GM18517 (cell line): ENCODE data around the gene TIA1.
"Not testable (repeated sequence)": the region's sequence is repeated elsewhere in the genome, so short reads cannot be mapped to it uniquely, and the experiment has no call there.

Source experiments
- ATAC-seq: cut with Tn5 transposase; IDR thresholded peaks from one replicate; pipeline ENCODE4 v1.9.1; 2021; ENCODE audit warnings: mild to moderate bottlenecking, moderate library complexity; ENCODE audit not compliant: unreplicated experiment

The TIA1 gene

GRCh38 chr2:70248181-70248847, at the start of gene TIA1:
TSS of gene TIA1 (minus strand) at chr2:70248628. CDS start at chr2:70248430, 198 bp downstream.
- ATAC-seq = peak; percentile 95

GRCh38 chr2:70297828-70298227, 49.4 kb upstream of the TIA1 start:
- ATAC-seq = not testable (repeated sequence)

GRCh38 chr2:70283500-70284191, 35.2 kb upstream of the TIA1 start:
- ATAC-seq = no peak

- ATAC-seq = no peak
Measured at GRCh38 chr2:70282439-70282838, 34.0 kb upstream of the TIA1 start.

DNA sequence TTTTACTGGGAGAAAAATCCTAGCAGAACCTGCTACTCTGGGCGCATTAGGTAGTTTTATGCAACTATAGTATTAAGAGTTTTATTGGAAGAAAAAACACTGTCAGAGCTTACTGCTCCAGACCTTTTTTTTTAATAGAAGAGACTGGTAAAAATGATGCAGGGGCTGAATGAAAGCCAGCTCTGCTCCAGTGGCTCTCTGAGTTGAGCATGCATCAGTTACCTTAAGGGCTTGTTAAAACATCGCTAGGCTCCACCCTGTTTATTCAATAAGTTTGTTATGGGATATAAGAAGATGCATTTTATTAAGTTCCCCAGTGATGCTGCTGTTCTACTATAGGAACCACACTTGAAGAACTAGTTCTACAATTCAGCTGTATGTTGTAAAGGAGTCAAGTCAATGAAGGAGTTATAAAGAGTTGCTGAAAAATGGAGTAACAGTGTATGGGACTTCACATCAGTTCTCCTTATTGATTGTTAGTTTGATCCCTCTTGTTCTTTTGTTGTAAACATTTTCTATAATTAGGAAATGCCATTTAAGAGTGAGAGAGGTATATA, 31.9 kb upstream of the TIA1 start:
- no peak for ATAC-seq

DNA sequence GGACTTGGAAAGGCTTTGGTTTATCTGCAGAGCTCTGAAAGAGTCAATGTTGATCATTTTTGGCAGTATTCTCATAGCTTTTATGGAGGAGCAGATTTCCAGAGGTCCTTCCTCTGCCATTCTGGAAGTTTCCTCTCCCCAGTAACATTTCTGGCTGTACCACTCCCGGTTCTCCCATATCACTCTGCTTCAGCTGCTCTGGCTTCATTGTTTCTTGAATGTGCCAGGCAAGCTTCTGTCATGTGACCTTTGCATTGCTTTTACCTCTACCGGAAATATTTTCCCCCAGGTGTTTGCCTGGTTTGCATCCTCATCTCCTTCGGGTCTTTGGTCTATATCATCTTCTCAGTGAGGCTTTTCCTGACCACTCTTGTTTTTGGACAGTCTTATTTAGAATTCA, 21.9 kb upstream of the TIA1 start:
- no peak for ATAC-seq

- not testable (repeated sequence) for ATAC-seq
Measured at GRCh38 chr2:70269422-70270302, 21.2 kb upstream of the TIA1 start.

- ATAC-seq = not testable (repeated sequence)
Measured at GRCh38 chr2:70266925-70267324, 18.5 kb upstream of the TIA1 start.

DNA sequence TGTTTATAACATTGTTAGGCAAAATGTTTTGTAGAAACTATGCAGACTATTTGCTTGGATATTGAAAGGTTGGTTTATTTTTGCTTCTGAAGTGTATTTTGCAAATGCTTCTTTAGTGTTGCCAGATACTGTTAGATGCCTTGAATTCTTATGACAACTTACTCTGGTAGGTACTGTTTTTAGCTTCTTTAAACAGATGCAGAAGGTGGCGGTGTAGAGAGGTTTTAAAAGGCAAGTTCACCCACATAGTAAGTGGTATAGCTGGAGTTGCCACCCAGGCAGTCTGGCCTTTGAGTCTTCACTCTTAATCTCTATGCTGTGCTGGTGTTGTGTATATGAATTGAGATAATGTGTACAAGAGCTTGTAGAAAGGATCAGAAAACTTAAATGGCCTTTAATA, 13.1 kb upstream of the TIA1 start:
- no peak for ATAC-seq

- ATAC-seq = peak; percentile 7
Measured at GRCh38 chr2:70258532-70258875, 10.1 kb upstream of the TIA1 start.

DNA sequence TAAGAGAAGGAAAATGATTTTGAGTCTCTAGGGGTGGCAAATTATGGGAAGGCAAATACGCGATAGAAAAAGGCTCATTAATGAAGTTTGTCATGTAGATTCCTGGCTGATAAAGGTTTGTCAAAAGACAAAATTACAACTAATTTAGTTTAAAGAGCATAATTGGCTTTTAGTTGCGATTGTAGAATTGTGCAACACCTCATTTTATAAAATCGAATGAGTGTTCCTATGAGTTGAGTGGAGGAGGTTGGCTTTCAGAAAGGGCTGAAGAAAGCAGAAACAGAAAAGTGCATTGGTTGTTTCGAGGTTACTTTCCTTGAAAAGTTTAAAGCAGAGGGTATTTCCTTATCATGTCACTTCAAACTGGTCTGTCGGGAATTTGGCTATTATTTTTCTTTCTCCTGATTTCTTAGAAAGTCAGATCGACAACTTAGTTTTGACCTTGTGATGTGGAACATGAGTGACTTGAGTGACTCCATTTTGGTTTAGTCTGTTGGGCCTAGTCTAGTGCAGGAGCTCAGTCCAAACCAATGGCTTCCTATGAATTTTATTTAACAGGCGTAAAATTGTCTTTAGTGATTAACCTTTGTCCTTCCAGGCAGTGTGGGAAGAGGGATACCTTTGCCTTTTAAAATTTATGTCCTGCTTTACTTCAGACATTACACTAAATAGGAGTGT, 7.3 kb upstream of the TIA1 start:
- ATAC-seq = no peak

DNA sequence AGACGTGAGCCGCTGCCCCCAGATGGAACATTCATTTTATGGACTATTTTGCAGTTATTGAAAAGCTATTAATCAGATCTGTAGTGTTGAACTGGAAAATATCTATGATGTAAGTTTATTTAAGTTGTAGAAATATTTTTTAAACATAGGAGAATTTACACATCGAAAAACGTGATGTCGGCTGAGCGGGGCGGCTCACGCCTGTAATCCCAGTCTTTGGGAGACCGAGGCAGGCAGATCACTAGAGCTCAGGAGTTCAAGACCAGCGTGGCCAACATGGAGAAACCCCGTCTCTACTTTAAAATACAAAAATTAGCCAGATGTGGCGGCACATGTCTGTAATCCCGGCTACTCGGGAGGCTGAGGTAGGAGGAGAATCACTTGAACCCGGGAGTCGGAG, 2.0 kb upstream of the TIA1 start:
- ATAC-seq = no peak

GRCh38 chr2:70247364-70248180, 856 bp downstream of the TIA1 start:
- ATAC-seq = no peak

DNA sequence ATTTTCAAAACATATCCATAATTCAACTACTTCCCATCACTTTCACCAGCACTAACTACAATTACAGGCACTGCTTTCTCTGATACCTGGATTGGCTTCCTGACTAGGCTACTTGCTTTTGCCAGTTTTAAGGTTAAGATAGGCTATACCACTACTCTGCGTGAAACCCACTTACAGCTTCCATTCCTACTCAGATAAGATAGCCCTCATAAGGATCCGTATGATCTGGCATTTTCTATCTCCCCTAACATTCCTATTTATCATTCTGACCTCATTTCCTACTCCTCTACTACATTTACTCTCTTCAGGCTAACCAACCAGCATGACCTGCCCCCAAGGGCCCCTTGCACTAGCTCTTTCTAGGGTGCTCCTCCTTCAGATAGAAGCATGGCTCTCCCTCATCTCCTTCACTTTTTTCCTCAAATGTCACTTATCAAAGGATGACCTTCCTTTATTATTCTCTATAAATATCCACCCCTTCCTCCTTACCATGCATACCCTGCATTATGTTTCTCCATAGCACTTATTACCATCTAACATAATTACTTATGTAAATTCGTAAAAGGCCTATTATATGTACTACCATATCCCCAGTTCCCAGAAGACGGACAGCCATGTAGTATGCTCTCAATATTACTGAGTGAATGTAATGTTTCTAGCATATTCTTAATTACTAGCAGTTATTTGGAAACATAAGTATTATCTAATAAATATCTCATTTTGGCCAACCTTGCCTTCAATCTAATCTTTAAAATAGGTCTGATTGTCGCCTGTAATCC, 4.4 kb downstream of the TIA1 start:
- no peak for ATAC-seq

DNA sequence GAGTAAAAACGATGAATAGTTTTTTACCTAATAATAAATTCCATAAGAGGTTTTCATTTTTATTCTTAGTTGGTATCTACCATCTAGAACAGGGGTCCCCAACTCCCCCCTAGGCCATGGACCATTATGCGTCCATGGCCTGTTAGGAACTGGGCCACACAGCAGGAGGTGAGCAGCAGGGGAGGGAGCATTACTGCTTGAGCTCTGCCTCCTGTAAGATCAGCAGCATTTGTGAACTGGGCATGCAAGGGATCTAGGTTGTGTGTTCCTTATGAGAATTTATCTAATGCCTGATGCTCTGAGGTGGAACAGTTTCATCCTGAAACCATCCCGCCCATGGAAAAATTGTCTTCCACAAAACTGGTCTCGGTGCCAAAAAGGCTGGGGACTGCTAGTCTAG, 5.9 kb downstream of the TIA1 start:
- no peak for ATAC-seq

GRCh38 chr2:70241340-70241739, 7.1 kb downstream of the TIA1 start:
- no peak for ATAC-seq

DNA sequence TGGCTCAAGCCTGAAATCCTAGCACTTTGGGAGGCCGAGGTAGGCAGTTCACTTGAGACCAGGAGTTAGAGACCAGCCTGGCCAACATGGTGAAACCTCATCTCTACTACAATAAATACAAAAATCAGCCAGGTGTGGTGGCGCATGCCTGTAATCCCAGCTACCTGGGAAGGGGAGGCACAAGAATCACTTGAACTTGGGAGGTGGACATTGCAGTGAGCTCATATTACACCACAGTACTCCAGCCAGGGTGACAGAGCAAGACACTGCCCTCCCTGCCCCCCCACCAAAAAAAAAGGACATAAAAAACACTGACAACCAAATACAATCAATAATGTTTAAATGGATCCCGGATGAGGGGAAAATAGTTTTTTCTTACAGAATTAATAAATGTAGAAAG, 7.8 kb downstream of the TIA1 start:
- no peak for ATAC-seq

- ATAC-seq = no peak
Measured at GRCh38 chr2:70233926-70234325, 14.5 kb downstream of the TIA1 start.

GRCh38 chr2:70226781-70227180, 21.6 kb downstream of the TIA1 start:
- ATAC-seq = no peak
